HG03521 (cell line): Measurements from ENCODE around the gene EBLN2.
"Not testable (repeated sequence)": the region's sequence is repeated elsewhere in the genome, so short reads cannot be mapped to it uniquely, and the experiment has no call there.

Experiments used
- ATAC-seq: cut with Tn5 transposase; IDR thresholded peaks from one replicate; pipeline ENCODE4 v1.9.1; 2021; ENCODE audit warnings: mild to moderate bottlenecking, moderate library complexity; ENCODE audit not compliant: unreplicated experiment

The EBLN2 gene

GRCh38 chr3:73056845-73057150, 4.7 kb upstream of the EBLN2 start:
- ATAC-seq: no peak

DNA sequence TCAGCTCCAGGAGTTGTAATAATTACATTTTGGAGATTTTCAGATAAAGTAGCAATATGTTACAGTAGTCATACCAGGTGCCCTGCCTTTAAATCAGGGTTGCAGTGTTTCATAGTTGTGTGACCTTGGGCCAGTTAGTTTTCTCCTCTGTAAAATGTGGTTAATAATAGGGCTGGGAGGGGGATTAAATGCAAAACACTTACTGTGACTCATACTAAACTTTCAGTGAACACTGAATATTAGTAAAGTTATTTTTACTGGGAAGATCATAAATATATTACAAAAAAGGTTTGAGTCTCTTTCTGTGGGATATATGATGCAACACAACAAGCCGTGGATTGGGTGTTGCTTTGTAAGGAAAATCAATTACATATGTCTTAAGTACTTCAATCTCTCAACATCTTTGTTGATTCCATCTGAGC, 1.1 kb upstream of the EBLN2 start:
- ATAC-seq: no peak

- ATAC-seq: not testable (repeated sequence)
Measured at GRCh38 chr3:73066243-73066642, 4.8 kb downstream of the EBLN2 start.

DNA sequence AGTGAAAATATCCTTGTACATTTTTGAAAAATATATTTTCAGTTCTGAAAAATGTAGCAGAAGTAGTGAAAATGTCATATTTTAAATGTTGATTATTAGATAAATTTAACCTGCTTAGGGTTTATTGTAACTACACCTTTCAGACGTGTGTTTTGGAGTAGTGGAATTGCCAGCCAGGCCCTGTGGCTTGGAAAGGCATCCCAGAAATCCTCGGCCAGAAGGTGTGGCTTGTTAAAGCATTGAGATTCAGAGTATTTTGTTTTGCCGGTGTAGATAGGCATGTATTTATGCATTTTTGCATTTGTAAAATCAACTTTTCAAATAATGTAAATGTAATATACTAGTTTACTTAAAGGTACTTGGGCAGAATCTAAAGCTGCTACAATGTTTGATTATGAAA, 7.0 kb downstream of the EBLN2 start:
- ATAC-seq: no peak

GRCh38 chr3:73069187-73069586, 7.7 kb downstream of the EBLN2 start:
- no peak for ATAC-seq

DNA sequence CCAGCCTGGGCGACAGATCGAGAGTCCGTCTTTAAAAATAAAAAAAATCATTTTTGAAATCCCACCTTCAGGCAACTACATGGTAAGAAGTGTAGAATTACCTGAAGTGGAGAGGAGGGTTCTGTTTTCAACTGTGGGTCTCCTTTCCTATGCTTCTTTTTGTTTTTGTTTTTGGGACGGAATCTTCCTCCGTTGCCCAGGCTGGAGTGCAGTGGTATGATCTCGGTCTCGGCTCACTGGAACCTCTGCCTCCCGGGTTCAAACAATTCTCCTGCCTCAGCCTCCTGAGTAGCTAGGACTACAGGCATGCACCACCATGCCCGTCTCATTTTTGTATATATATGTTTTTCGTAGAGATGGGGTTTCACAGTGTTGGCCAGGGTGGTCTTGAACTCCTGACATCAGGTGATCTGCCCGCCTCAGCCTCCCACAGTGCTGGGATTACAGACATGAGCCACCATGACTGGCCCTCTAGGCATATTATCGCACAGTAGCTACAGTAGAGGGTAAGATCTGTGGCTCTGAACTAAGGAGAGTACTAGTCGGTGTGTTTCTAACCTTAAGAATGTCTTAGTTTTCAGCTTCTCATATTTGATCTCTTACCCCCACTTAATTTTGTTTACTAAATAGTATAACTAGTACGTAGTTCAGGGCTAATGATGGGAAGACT, 8.5 kb downstream of the EBLN2 start:
- no peak for ATAC-seq

DNA sequence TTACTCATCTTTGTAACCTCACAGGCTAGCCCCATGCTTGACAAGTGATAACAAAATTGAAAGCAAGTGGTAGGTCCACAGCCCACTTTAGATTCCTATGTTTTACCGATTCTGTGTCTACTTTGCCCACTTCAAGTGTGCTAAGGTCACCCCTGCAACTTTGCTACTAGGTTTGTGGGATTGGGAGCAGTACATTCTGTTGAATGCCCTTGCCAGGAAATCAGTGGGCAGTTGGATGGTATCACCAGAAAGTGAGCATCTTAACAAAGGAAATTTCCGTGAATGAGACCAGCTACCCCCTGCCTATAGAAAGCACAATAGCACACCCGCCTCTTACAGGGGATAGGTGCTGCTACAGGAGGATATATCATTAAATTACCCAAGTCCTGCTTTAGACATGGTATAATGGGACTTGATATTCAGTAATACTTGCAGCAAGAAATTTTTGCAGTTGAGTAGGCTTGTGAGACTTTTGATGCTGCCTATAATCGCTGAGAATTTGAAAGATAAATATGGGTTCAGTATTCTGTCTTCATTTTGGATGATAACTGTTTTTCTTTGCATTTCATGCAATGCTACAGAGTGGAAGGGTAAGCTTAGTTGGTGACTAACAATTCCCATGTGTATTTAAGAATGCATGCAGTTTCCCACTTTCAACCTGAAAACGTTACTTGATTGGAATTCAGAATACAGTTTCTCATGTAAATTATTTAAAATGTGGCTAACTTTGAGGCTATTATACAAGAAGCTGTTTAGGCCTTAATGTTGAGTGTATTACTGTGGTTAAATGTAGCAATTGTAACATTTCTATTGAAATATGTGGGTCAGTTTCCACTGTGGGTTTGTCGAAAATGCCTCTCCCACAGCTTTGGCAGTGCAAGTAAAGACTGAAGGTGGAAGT, 9.5 kb downstream of the EBLN2 start:
- ATAC-seq: no peak

GRCh38 chr3:73071952-73072351, 10.5 kb downstream of the EBLN2 start:
- no peak for ATAC-seq

DNA sequence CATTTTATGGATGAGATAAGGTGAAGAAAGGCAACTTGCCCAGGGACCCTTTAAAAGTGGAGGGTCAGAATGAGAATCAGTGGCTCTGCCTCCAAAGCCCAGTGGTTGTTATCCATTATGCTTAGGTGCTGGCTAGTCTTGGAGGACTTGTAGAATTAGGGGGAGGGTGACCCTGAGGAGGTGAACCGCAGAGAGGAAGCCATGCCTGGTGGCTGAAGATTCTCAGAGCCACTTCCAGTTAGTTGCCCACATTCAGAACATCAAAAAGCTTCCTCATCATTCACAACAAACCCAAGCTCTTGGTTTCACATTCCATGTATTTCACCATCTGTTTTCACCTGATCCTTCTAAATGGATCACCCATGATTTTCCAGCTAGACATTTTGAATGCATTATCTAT, 11.2 kb downstream of the EBLN2 start:
- ATAC-seq: no peak

- ATAC-seq: no peak
Measured at GRCh38 chr3:73073091-73073707, 11.7 kb downstream of the EBLN2 start.

GRCh38 chr3:73074781-73075180, 13.3 kb downstream of the EBLN2 start:
- ATAC-seq: no peak

GRCh38 chr3:73080216-73080966, 18.9 kb downstream of the EBLN2 start:
- no peak for ATAC-seq

GRCh38 chr3:73081140-73081539, 19.7 kb downstream of the EBLN2 start:
- ATAC-seq: no peak

GRCh38 chr3:73084170-73084569, 22.7 kb downstream of the EBLN2 start:
- ATAC-seq: no peak

DNA sequence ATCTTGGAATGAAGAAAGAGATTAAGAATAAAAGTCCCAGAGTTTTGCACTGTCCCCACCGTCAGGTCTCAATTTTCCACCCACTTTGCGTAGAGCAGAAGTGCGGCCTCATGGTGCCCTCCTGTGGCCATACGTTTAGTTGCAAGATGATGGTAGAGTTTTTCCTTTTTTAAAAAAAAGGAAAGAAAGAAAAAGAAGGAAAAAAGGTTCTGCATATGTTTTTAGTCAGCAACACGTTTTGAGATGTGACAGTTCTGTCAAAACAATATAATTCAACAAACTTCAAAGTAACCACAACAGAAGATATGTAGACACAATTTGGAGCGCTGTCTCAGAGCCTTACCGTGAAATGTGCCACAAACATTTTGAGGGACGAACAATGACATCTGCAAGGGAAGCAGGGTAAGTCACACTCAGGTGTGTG, 24.6 kb downstream of the EBLN2 start:
- peak; percentile 50 for ATAC-seq

GRCh38 chr3:73094129-73094528, 32.7 kb downstream of the EBLN2 start:
- no peak for ATAC-seq

GRCh38 chr3:73094951-73095350, 33.5 kb downstream of the EBLN2 start:
- ATAC-seq: no peak

DNA sequence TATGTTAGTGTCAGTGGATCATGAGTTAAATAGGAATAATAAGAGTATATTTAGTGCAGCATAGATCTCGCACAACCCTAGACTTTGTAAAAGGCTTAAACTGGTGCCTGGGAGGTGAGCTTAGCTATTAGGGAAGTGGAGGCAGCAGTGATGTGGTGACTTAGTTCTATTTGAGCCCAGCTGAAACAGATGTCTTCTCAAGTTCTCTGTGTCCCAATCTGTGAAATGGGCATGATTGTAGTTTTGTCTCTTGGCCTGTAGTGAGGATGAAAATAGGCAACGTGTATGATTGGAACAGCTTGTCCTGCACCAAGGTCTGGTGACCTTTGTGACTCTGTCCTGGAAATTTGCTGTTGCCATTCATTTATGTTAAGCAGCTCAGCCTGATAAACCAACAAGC, 34.7 kb downstream of the EBLN2 start:
- no peak for ATAC-seq

DNA sequence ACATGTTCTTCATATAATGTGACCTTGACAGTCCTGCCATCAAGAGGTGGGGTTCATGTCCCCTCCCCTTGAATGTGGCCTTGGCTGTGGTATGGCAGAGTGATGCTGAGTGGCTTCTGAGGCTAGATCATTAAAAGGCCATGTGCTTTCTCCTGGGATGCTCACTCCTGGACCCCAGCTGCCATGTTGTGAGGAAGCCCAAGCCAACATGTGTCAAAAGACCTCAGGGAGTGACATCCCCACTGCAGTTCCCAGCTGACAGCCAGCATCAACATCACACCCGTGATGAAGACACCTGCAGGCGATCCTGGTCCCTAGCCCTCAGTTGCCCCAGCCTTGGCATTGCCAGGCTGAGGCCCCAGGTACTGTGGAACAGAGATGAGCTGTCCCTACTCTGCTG, 36.6 kb downstream of the EBLN2 start:
- no peak for ATAC-seq

- ATAC-seq: no peak
Measured at GRCh38 chr3:73098873-73099272, 37.4 kb downstream of the EBLN2 start.
